Keratinocyte (primary cell): Measurements from ENCODE around the gene ACAD9. TPM values are rescaled to one million over a fixed set of nuclear protein-coding genes. Genes with fewer than 3 reads are reported as not detected.

Source experiments
- DNase-seq: peaks from one replicate; pipeline ENCODE4 v3.0.0-alpha.2; 2011; ENCODE audit warnings: low read depth, missing footprints, low spot score
- FAIRE-seq: peaks from 2 replicates; lab custom pipeline; 2011; peaks lifted over from hg19 to GRCh38; lab: Jason Lieb, UNC
- H2AFZ ChIP-seq: 2 replicates; pipeline ENCODE4 v1.6.0; 2012; ENCODE audit warnings: low read length, control low read depth, inconsistent platforms; ENCODE audit not compliant: control insufficient read depth
- H3K27ac ChIP-seq: 2 replicates; pipeline ENCODE4 v1.5.1; 2011; ENCODE audit warnings: low read length; ENCODE audit not compliant: control insufficient read depth, insufficient read depth
- H3K27me3 ChIP-seq: 3 replicates; pipeline ENCODE4 v1.6.0; 2011; ENCODE audit warnings: low read length; ENCODE audit not compliant: control insufficient read depth, insufficient read depth; ENCODE audit errors: extremely low read depth
- H3K36me3 ChIP-seq, 2 experiments: 2 replicates in 1 of 2; 3 replicates in 1 of 2; pipeline ENCODE4 v1.5.1; 2011; ENCODE audit warnings: low read length in 2 of 2, mild to moderate bottlenecking in 1 of 2; ENCODE audit not compliant: control insufficient read depth in 2 of 2, insufficient read depth in 2 of 2; ENCODE audit errors: extremely low read depth in 1 of 2
- H3K4me1 ChIP-seq: 3 replicates; pipeline ENCODE4 v1.5.1; 2011; ENCODE audit warnings: low read length; ENCODE audit not compliant: control insufficient read depth, insufficient read depth; ENCODE audit errors: extremely low read depth
- H3K4me2 ChIP-seq: 3 replicates; pipeline ENCODE4 v1.6.0; 2011; ENCODE audit warnings: low read depth, low read length; ENCODE audit not compliant: control insufficient read depth, insufficient read depth; ENCODE audit errors: extremely low read depth
- H3K4me3 ChIP-seq, 3 experiments: fragments of 200-600 bp in 1 of 3; sonication (generic) in 1 of 3; 2 replicates in 2 of 3; 3 replicates in 1 of 3; pipeline ENCODE4 v1.5.1; 2011 to 2016; ENCODE audit warnings: low read length in 3 of 3, mild to moderate bottlenecking in 3 of 3, control low read depth in 2 of 3, inconsistent platforms in 1 of 3, low read depth in 1 of 3, mixed read lengths in 1 of 3, mixed run types in 1 of 3, moderate library complexity in 1 of 3; ENCODE audit not compliant: control insufficient read depth in 2 of 3, insufficient read depth in 2 of 3; ENCODE audit errors: extremely low read depth in 1 of 3
- H3K79me2 ChIP-seq: 2 replicates; pipeline ENCODE4 v1.6.0; 2012; ENCODE audit warnings: low read length; ENCODE audit not compliant: control insufficient read depth, insufficient read depth
- H3K9ac ChIP-seq: 3 replicates; pipeline ENCODE4 v1.6.0; 2011; ENCODE audit warnings: low read length; ENCODE audit not compliant: control insufficient read depth, insufficient read depth; ENCODE audit errors: extremely low read depth
- H3K9me1 ChIP-seq: 3 replicates; pipeline ENCODE4 v1.6.0; 2011; ENCODE audit warnings: low read length; ENCODE audit not compliant: control insufficient read depth, insufficient read depth; ENCODE audit errors: extremely low read depth
- H3K9me3 ChIP-seq: 2 replicates; pipeline ENCODE4 v1.5.1; 2012; ENCODE audit warnings: low read depth, low read length; ENCODE audit not compliant: control insufficient read depth
- H4K20me1 ChIP-seq: 3 replicates; pipeline ENCODE4 v1.6.0; 2011; ENCODE audit warnings: low read length; ENCODE audit not compliant: control insufficient read depth, insufficient read depth; ENCODE audit errors: extremely low read depth
- EZH2 ChIP-seq: IDR thresholded peaks from one replicate; pipeline ENCODE4 v1.6.1; 2012; ENCODE audit warnings: inconsistent platforms, mild to moderate bottlenecking, low read length, moderate library complexity
- dilution Hi-C: fragments of 300-500 bp; cut with MboI; formaldehyde crosslinking; loops from one replicate; pipeline ENCODE4 v1.7.0; 2020; ENCODE audit warnings: low sequenced_read_pairs; ENCODE audit not compliant: extremely low pct_ligation_motif_present
- polyA plus RNA-seq, 5 experiments: library from polyadenylated mRNA; depleted of rRNA in 3 of 5; stranded (reverse) in 3 of 5; stranded (forward) in 1 of 5; unstranded in 1 of 5; fragments of >200 nt; gene quantifications; 1 replicate in 1 of 5; 2 replicates in 3 of 5; 3 replicates in 1 of 5; pipeline versions ENCODE4 v1.2.1 to v1.2.3, GENCODE V29; 2011 to 2012; ENCODE audit warnings: missing spikeins in 2 of 5, low read depth in 1 of 5, low replicate concordance in 1 of 5
- TF ChIP-seq, protein P1 (sequence below), 3 experiments: IDR thresholded peaks in 1 of 3; conservative IDR thresholded peaks in 1 of 3; optimal IDR thresholded peaks in 1 of 3; 2 replicates in 2 of 3; 3 replicates in 1 of 3; pipeline versions ENCODE3 to v1.5.1; 2011; ENCODE audit warnings: low read length in 3 of 3, mild to moderate bottlenecking in 3 of 3, moderate library complexity in 2 of 3, control low read depth in 1 of 3, inconsistent platforms in 1 of 3; ENCODE audit not compliant: insufficient read depth in 2 of 3; ENCODE audit errors: extremely low read depth in 1 of 3

The ACAD9 gene
- polyA plus RNA-seq, 1 donor (not counting 4 experiments of a cell fraction or from before 2014, with no cell fraction given) = 36.6 TPM

DNA sequence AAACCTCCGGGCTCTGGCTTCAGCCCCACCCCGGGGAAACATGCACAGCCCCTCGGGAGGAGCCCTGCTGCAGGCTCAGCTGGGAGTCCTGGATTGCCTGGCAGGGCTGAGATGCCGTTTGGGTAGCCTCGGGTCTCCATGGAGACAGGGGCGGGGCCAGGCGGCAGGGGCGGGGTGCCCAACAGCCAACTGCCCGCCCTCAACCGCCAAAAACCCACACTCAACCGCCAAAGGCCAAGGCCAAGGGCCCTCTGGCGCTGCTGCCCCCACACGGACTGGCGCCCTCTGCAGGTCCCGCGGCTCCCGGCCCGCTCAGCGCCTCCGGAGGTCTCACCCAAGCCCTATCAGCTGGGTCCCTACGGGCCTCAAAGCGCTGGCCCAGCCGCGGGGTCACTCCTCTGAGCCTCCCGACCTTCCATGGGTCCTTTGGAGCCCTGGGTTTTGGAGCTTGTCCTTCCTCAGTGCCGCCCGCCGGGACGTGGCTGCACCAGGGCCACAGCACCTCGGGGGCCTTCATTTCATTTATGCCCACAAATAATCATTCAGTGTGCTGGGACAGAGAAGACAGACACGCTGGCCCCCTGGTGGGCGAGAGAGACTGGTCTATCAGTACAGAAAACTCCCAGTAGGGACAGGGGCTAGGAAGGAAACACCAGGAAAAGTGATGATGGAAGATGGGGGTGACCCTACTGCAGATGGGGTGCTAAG, 33.5 kb upstream of the ACAD9 start:
- FAIRE-seq (no peak), DNase-seq (no peak)
- Histone ChIP-seq H3K4me3 (peak overlapping the region in 1 of 3 experiments; percentile 15), H3K9ac (no peak overlapping the region), H3K4me2 (peak overlapping the region; percentile 57), H4K20me1 (no peaks in the 10 kb centered on the region), H2AFZ (no peak overlapping the region), H3K9me3 (no peaks in the 10 kb centered on the region), H3K9me1 (no peaks in the 10 kb centered on the region), H3K36me3 (no peaks in the 10 kb centered on the region), H3K27ac (no peak overlapping the region), H3K4me1 (peaks cover 6% of the 10 kb centered on the region), H3K27me3 (no peaks in the 10 kb centered on the region), H3K79me2 (no peaks in the 10 kb centered on the region)
- TF ChIP-seq, protein P1, sequence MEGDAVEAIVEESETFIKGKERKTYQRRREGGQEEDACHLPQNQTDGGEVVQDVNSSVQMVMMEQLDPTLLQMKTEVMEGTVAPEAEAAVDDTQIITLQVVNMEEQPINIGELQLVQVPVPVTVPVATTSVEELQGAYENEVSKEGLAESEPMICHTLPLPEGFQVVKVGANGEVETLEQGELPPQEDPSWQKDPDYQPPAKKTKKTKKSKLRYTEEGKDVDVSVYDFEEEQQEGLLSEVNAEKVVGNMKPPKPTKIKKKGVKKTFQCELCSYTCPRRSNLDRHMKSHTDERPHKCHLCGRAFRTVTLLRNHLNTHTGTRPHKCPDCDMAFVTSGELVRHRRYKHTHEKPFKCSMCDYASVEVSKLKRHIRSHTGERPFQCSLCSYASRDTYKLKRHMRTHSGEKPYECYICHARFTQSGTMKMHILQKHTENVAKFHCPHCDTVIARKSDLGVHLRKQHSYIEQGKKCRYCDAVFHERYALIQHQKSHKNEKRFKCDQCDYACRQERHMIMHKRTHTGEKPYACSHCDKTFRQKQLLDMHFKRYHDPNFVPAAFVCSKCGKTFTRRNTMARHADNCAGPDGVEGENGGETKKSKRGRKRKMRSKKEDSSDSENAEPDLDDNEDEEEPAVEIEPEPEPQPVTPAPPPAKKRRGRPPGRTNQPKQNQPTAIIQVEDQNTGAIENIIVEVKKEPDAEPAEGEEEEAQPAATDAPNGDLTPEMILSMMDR (optimal IDR thresholded peaks at IDR 0.05 in 1 of 3, IDR thresholded peaks at IDR 0.05 in 1 of 3, conservative IDR thresholded peaks at IDR 0.05 in 1 of 3; ENCODE audit: extremely low read depth in 1 of 3, insufficient read depth in 2 of 3, low read length in 3 of 3) = peak; percentile 36 to 59 (median 44)
- no peak for TF ChIP-seq EZH2
- dilution Hi-C loops = no loop called here

DNA sequence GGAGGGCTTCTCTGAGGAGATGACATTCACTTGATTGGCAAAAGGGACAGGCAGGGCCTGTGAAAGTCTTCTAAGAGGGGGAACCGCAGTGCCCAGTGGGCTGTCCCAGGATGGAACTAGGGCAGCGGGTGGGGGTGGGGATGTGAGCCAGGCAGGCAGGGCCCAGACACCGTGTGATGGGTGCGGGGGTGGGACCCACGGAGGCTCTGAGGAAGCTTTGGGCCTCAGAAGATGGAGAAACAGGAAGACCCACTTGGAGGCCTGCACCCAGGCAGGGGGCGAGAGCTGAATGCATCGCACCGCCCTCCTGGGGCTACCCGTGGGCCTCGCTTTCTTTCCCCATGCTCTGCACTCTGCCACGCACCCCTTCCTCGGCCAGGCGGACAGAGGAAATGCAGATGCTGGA, 32.9 kb upstream of the ACAD9 start:
- no peak for DNase-seq
- no peak overlapping the region for H2AFZ ChIP-seq
- no peaks in the 10 kb centered on the region for H3K9me3 ChIP-seq
- no peaks in the 10 kb centered on the region for H4K20me1 ChIP-seq
- no peak overlapping the region for H3K9ac ChIP-seq
- no peaks in the 10 kb centered on the region for H3K9me1 ChIP-seq
- TF ChIP-seq, protein P1 (optimal IDR thresholded peaks at IDR 0.05 in 1 of 3, IDR thresholded peaks at IDR 0.05 in 1 of 3, conservative IDR thresholded peaks at IDR 0.05 in 1 of 3; ENCODE audit: extremely low read depth in 1 of 3, insufficient read depth in 2 of 3, low read length in 3 of 3) = no peak
- TF ChIP-seq EZH2 = no peak
- dilution Hi-C loops = no loop called here
- no peaks in the 10 kb centered on the region for H3K27me3 ChIP-seq
- H3K4me2 ChIP-seq = no peak overlapping the region
- no peak overlapping the region for H3K4me3 ChIP-seq
- H3K36me3 ChIP-seq = no peaks in the 10 kb centered on the region
- FAIRE-seq = no peak
- H3K27ac ChIP-seq = no peak overlapping the region
- H3K79me2 ChIP-seq = no peaks in the 10 kb centered on the region
- peaks cover 6% of the 10 kb centered on the region for H3K4me1 ChIP-seq
